Activated T-helper 2 cell treated with anti-CD3 and anti-CD28 coated beads, Interferon-gamma antibody, Interleukin-2, Interleukin-4, amounts not matched to agents 10 μg/mL and 5 μg/mL and 100 μg/mL, durations not matched to agents 14 hours and 24 hours and 36 hours (primary cell): ENCODE measurements around the gene PTPRE. TPM values are rescaled to one million over a fixed set of nuclear protein-coding genes. Genes with fewer than 3 reads are reported as not detected.

Experiments
- DNase-seq: peaks from one replicate; pipeline ENCODE4 v3.0.0; 2021; ENCODE audit warnings: low spot score
- H3K27ac Mint-ChIP-seq: one replicate; pipeline ENCODE4 v1.8.0; 2021; ENCODE audit warnings: mixed read lengths
- H3K27me3 Mint-ChIP-seq: one replicate; pipeline ENCODE4 v1.8.0; 2021; ENCODE audit warnings: low read depth, mixed read lengths
- H3K36me3 Mint-ChIP-seq: one replicate; pipeline ENCODE4 v1.8.0; 2021; ENCODE audit warnings: low read depth, mixed read lengths
- H3K4me1 Mint-ChIP-seq: one replicate; pipeline ENCODE4 v1.8.0; 2021; ENCODE audit warnings: low read depth, mixed read lengths
- H3K4me3 Mint-ChIP-seq: one replicate; pipeline ENCODE4 v1.8.0; 2021; ENCODE audit warnings: low read depth, mild to moderate bottlenecking, moderate library complexity, mixed read lengths
- H3K9me3 Mint-ChIP-seq: one replicate; pipeline ENCODE4 v1.8.0; 2021; ENCODE audit warnings: mixed read lengths
- intact Hi-C: fragments of 100-400 bp; cut with micrococcal nuclease; formaldehyde crosslinking; loops from one replicate; pipeline ENCODE4 v1.15.1; 2023
- total RNA-seq: library from RNA; stranded (reverse); gene quantifications from 2 replicates; pipeline ENCODE4 v1.2.3, GENCODE V29; 2022

The PTPRE gene
- total RNA-seq, 1 donor from 2014 or later: 16.8 TPM

GRCh38 chr10:127990846-127991542, 84.1 kb downstream of the PTPRE start:
- Mint-ChIP-seq H3K9me3 (no peaks in the 10 kb centered on the region), H3K27ac (peak overlapping the region; percentile 91), H3K4me3 (peak overlapping the region; percentile 58), H3K4me1 (peaks cover 32% of the 10 kb centered on the region), H3K27me3 (peaks cover 2% of the 10 kb centered on the region), H3K36me3 (no peaks in the 10 kb centered on the region)
- no peak for DNase-seq
- intact Hi-C loops: loop anchor here (1.0 to 5.0 kb wide), 5 partner anchors 20 to 136 kb away; partner anchors contain the start of genes MKI67 and PTPRE

GRCh38 chr10:127991543-127992255, 84.8 kb downstream of the PTPRE start:
- intact Hi-C loops: loop anchor here (1.0 to 5.0 kb wide), 5 partner anchors 20 to 136 kb away; partner anchors contain the start of genes MKI67 and PTPRE
- Mint-ChIP-seq H3K27ac (peak overlapping the region; percentile 91), H3K4me1 (peaks cover 29% of the 10 kb centered on the region), H3K36me3 (no peaks in the 10 kb centered on the region), H3K9me3 (no peaks in the 10 kb centered on the region), H3K4me3 (peak overlapping the region; percentile 42), H3K27me3 (peaks cover 2% of the 10 kb centered on the region)
- DNase-seq: no peak

GRCh38 chr10:127992376-127992775, 85.5 kb downstream of the PTPRE start:
- H3K4me3 Mint-ChIP-seq: no peak overlapping the region
- no peak overlapping the region for H3K27ac Mint-ChIP-seq
- H3K9me3 Mint-ChIP-seq: no peaks in the 10 kb centered on the region
- intact Hi-C loops: loop anchor here (5.0 kb wide), 2 partner anchors 85 to 135 kb away; partner anchors contain the start of genes MKI67 and PTPRE
- H3K27me3 Mint-ChIP-seq: peaks cover 2% of the 10 kb centered on the region
- peaks cover 29% of the 10 kb centered on the region for H3K4me1 Mint-ChIP-seq
- DNase-seq: no peak
- no peaks in the 10 kb centered on the region for H3K36me3 Mint-ChIP-seq

- Mint-ChIP-seq H3K4me1 (peaks cover 29% of the 10 kb centered on the region), H3K4me3 (no peak overlapping the region)
- intact Hi-C loops: loop anchor here (5.0 kb wide), 2 partner anchors 86 to 134 kb away; partner anchors contain the start of genes MKI67 and PTPRE
These were observed 86.3 kb downstream of the PTPRE start for GRCh38 chr10:127993056-127993690.

GRCh38 chr10:127995939-127996338, 89.0 kb downstream of the PTPRE start:
- H3K4me1 Mint-ChIP-seq: peaks cover 17% of the 10 kb centered on the region
- intact Hi-C loops: no loop called here
- H3K4me3 Mint-ChIP-seq: no peak overlapping the region

More at GRCh38 chr10:127993056-127993690, 86.3 kb downstream of the PTPRE start:
- DNase-seq: no peak
- Mint-ChIP-seq H3K36me3 (no peaks in the 10 kb centered on the region), H3K9me3 (no peaks in the 10 kb centered on the region), H3K27ac (no peak overlapping the region), H3K27me3 (peaks cover 7% of the 10 kb centered on the region)

GRCh38 chr10:127996586-127996985, 89.7 kb downstream of the PTPRE start:
- no peak for DNase-seq
- Mint-ChIP-seq H3K36me3 (no peaks in the 10 kb centered on the region), H3K4me1 (peaks cover 10% of the 10 kb centered on the region), H3K27me3 (peaks cover 22% of the 10 kb centered on the region), H3K4me3 (no peak overlapping the region), H3K27ac (no peak overlapping the region), H3K9me3 (no peaks in the 10 kb centered on the region)
- intact Hi-C loops: no loop called here

More at GRCh38 chr10:127995939-127996338, 89.0 kb downstream of the PTPRE start:
- no peak for DNase-seq
- H3K36me3 Mint-ChIP-seq: no peaks in the 10 kb centered on the region
- H3K9me3 Mint-ChIP-seq: no peaks in the 10 kb centered on the region
- H3K27ac Mint-ChIP-seq: no peak overlapping the region
- H3K27me3 Mint-ChIP-seq: peaks cover 22% of the 10 kb centered on the region

- Mint-ChIP-seq H3K9me3 (no peaks in the 10 kb centered on the region), H3K36me3 (no peaks in the 10 kb centered on the region)
These were observed 90.4 kb downstream of the PTPRE start for GRCh38 chr10:127997271-127997670.

GRCh38 chr10:127997937-127998336, 91.0 kb downstream of the PTPRE start:
- no peaks in the 10 kb centered on the region for H3K9me3 Mint-ChIP-seq
- intact Hi-C loops: no loop called here
- H3K36me3 Mint-ChIP-seq: no peaks in the 10 kb centered on the region
- no peak overlapping the region for H3K4me3 Mint-ChIP-seq
- peaks cover 27% of the 10 kb centered on the region for H3K27me3 Mint-ChIP-seq
- no peak overlapping the region for H3K27ac Mint-ChIP-seq
- DNase-seq: no peak
- H3K4me1 Mint-ChIP-seq: peaks cover 5% of the 10 kb centered on the region

More at GRCh38 chr10:127997271-127997670, 90.4 kb downstream of the PTPRE start:
- DNase-seq: no peak
- no peak overlapping the region for H3K27ac Mint-ChIP-seq
- intact Hi-C loops: no loop called here
- H3K27me3 Mint-ChIP-seq: peaks cover 27% of the 10 kb centered on the region
- H3K4me1 Mint-ChIP-seq: peaks cover 6% of the 10 kb centered on the region
- H3K4me3 Mint-ChIP-seq: no peak overlapping the region

- DNase-seq: no peak
- Mint-ChIP-seq H3K4me3 (no peak overlapping the region), H3K27me3 (peaks cover 27% of the 10 kb centered on the region), H3K36me3 (no peaks in the 10 kb centered on the region), H3K9me3 (no peaks in the 10 kb centered on the region), H3K27ac (no peak overlapping the region), H3K4me1 (no peaks in the 10 kb centered on the region)
- intact Hi-C loops: no loop called here
These were observed 91.7 kb downstream of the PTPRE start for GRCh38 chr10:127998501-127999144.

- Mint-ChIP-seq H3K36me3 (no peaks in the 10 kb centered on the region), H3K4me3 (no peak overlapping the region), H3K27ac (no peak overlapping the region), H3K9me3 (no peaks in the 10 kb centered on the region), H3K27me3 (peaks cover 27% of the 10 kb centered on the region), H3K4me1 (no peaks in the 10 kb centered on the region)
- intact Hi-C loops: no loop called here
- no peak for DNase-seq
These were observed 92.6 kb downstream of the PTPRE start for GRCh38 chr10:127999297-128000129.

GRCh38 chr10:128000471-128001362, 93.8 kb downstream of the PTPRE start:
- Mint-ChIP-seq H3K4me3 (no peak overlapping the region), H3K9me3 (no peaks in the 10 kb centered on the region), H3K4me1 (no peaks in the 10 kb centered on the region), H3K27ac (no peak overlapping the region), H3K27me3 (peaks cover 25% of the 10 kb centered on the region), H3K36me3 (no peaks in the 10 kb centered on the region)
- DNase-seq: no peak
- intact Hi-C loops: no loop called here
